CMK (cell line): ENCODE measurements around the gene RASEF.

Experiments
- DNase-seq: peaks from one replicate; pipeline ENCODE4 v3.0.0-alpha.2; 2010; ENCODE audit warnings: low read depth

Gene RASEF

GRCh38 chr9:83012922-83013838 is 49.8 kb downstream of the RASEF start:
- no peak for DNase-seq

- no peak for DNase-seq
Measured at GRCh38 chr9:83012168-83012921, 50.6 kb downstream of the RASEF start.

- DNase-seq = no peak
Measured at GRCh38 chr9:83011611-83012010, 51.3 kb downstream of the RASEF start.

GRCh38 chr9:83007521-83008300 is 55.2 kb downstream of the RASEF start:
- no peak for DNase-seq

GRCh38 chr9:83006378-83006777 is 56.6 kb downstream of the RASEF start:
- DNase-seq = no peak

GRCh38 chr9:83005963-83006362 is 57.0 kb downstream of the RASEF start:
- no peak for DNase-seq

- DNase-seq = no peak
Measured at GRCh38 chr9:83005361-83005760, 57.6 kb downstream of the RASEF start.

GRCh38 chr9:83002329-83002728 is 60.6 kb downstream of the RASEF start:
- DNase-seq = no peak

- DNase-seq = no peak
Measured at GRCh38 chr9:83000765-83001164, 62.2 kb downstream of the RASEF start.

- no peak for DNase-seq
Measured at GRCh38 chr9:82998409-82998808, 64.5 kb downstream of the RASEF start.

GRCh38 chr9:82997476-82998140 is 65.3 kb downstream of the RASEF start:
- DNase-seq = no peak

- no peak for DNase-seq
Measured at GRCh38 chr9:82996941-82997340, 66.0 kb downstream of the RASEF start.

GRCh38 chr9:82993856-82994605 is 68.9 kb downstream of the RASEF start:
- DNase-seq = no peak

- DNase-seq = no peak
Measured at GRCh38 chr9:82991671-82992070, 71.3 kb downstream of the RASEF start.

- no peak for DNase-seq
Measured at GRCh38 chr9:82989929-82990328, 73.0 kb downstream of the RASEF start.

- no peak for DNase-seq
Measured at GRCh38 chr9:82988488-82988887, 74.5 kb downstream of the RASEF start.

GRCh38 chr9:82987370-82988189 is 75.4 kb downstream of the RASEF start:
- DNase-seq = no peak

- no peak for DNase-seq
Measured at GRCh38 chr9:82981552-82981951, 81.4 kb downstream of the RASEF start.

GRCh38 chr9:82975176-82975575 is 87.8 kb downstream of the RASEF start:
- no peak for DNase-seq

GRCh38 chr9:82972446-82972845 is 90.5 kb downstream of the RASEF start:
- no peak for DNase-seq
